ENCODE measurements around the gene WIZ. TPM values are rescaled to one million over a fixed set of nuclear protein-coding genes. Genes with fewer than 3 reads are reported as not detected.

WIZ gene
- total and polyA plus RNA-seq, 9 of the 15 experiments (the other 6 are each of a cell fraction or from before 2014, with no cell fraction given) = 0.06 to 37.5 (median 4.8) TPM

- TF ChIP-seq HES1 (IDR thresholded peaks at IDR 0.05; ENCODE audit: low read depth) = no peak
- TF ChIP-seq FOXP1 (CRISPR knock-in tag; IDR thresholded peaks at IDR 0.05) = no peak; the same call in 1 of the 2 replicates
- no peak for TF ChIP-seq KLF10 (CRISPR knock-in tag; IDR thresholded peaks at IDR 0.05)
- TF ChIP-seq E2F5 (CRISPR knock-in tag; IDR thresholded peaks at IDR 0.05) = no peak
- TF ChIP-seq LARP7 (IDR thresholded peaks at IDR 0.05) = no peak
- no peak for TF ChIP-seq SREBF2 (CRISPR knock-in tag; IDR thresholded peaks at IDR 0.05)
- TF ChIP-seq MAFK (IDR thresholded peaks at IDR 0.05; ENCODE audit: low read length) = no peak
- TF ChIP-seq KDM5B (IDR thresholded peaks at IDR 0.05; ENCODE audit: insufficient replicate concordance, low read depth, low read length) = peak; percentile 5
- TF ChIP-seq SMARCA4 (IDR thresholded peaks at IDR 0.05) = no peak
- no peak for TF ChIP-seq XRCC4 (IDR thresholded peaks at IDR 0.05; ENCODE audit: extremely low read depth, insufficient read depth, insufficient read length)
- peak; percentile 50; the same call in 1 of the 2 replicates for TF ChIP-seq MAX (CRISPR knock-in tag; IDR thresholded peaks at IDR 0.05)
- no peak for TF ChIP-seq SP2 (IDR thresholded peaks at IDR 0.05; ENCODE audit: extremely low read depth, low read depth, low read length, poor library complexity, severe bottlenecking)
- TF ChIP-seq NFRKB (IDR thresholded peaks at IDR 0.05; ENCODE audit: low read depth) = no peak
- no peak for TF ChIP-seq ETV6 (IDR thresholded peaks at IDR 0.05; ENCODE audit: borderline replicate concordance in 1 of 2, low read depth in 2 of 2, low read length in 1 of 2)
- TF ChIP-seq ETV6 (CRISPR knock-in tag; IDR thresholded peaks at IDR 0.05; ENCODE audit: borderline replicate concordance) = 0 out of 2 replicates have a peak, but pooled peaks have one; percentile 16
- TF ChIP-seq ZNF717 (CRISPR knock-in tag; IDR thresholded peaks at IDR 0.05) = no peak
- TF ChIP-seq PTRF (tag; IDR thresholded peaks at IDR 0.05) = no peak
- no peak for TF ChIP-seq NR2F6 (CRISPR knock-in tag; IDR thresholded peaks at IDR 0.05)
- TF ChIP-seq NEUROD1 (IDR thresholded peaks at IDR 0.05; ENCODE audit: borderline replicate concordance, low read depth, low read length, partially characterized antibody) = no peak
- TF ChIP-seq, protein P1, sequence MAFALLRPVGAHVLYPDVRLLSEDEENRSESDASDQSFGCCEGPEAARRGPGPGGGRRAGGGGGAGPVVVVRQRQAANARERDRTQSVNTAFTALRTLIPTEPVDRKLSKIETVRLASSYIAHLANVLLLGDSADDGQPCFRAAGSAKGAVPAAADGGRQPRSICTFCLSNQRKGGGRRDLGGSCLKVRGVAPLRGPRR (CRISPR knock-in tag; IDR thresholded peaks at IDR 0.05) = no peak
- TF ChIP-seq SMAD1 (IDR thresholded peaks at IDR 0.05; ENCODE audit: low read depth, low read length, partially characterized antibody) = no peak
- TF ChIP-seq BRCA1 (IDR thresholded peaks at IDR 0.05) = no peak
- no peak for TF ChIP-seq BRCA1 (CRISPR knock-in tag; IDR thresholded peaks at IDR 0.05)
- TF ChIP-seq BMI1 (IDR thresholded peaks at IDR 0.05; ENCODE audit: low read length) = no peak
- peak; percentile 51; the same call in 1 of the 2 replicates for TF ChIP-seq ELF1 (tag; IDR thresholded peaks at IDR 0.05)
- TF ChIP-seq RBBP5 (IDR thresholded peaks at IDR 0.05; ENCODE audit: borderline replicate concordance, insufficient read depth, low read length, poor library complexity, severe bottlenecking) = peak; percentile 8
- TF ChIP-seq, protein P2, sequence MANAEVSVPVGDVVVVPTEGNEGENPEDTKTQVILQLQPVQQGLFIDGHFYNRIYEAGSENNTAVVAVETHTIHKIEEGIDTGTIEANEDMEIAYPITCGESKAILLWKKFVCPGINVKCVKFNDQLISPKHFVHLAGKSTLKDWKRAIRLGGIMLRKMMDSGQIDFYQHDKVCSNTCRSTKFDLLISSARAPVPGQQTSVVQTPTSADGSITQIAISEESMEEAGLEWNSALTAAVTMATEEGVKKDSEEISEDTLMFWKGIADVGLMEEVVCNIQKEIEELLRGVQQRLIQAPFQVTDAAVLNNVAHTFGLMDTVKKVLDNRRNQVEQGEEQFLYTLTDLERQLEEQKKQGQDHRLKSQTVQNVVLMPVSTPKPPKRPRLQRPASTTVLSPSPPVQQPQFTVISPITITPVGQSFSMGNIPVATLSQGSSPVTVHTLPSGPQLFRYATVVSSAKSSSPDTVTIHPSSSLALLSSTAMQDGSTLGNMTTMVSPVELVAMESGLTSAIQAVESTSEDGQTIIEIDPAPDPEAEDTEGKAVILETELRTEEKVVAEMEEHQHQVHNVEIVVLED (CRISPR knock-in tag; IDR thresholded peaks at IDR 0.05) = no peak
- TF ChIP-seq ZNF778 (CRISPR knock-in tag; IDR thresholded peaks at IDR 0.05) = no peak
These were observed 71.1 kb downstream of the WIZ start (continued) for GRCh38 chr19:15378534-15379082.

All from K562 (cell line).